GM21825 (cell line): ENCODE data around the gene CCDC57.
A peak's percentile ranks its signal among the peaks of the same experiment; 100 is the strongest.
"Not testable (repeated sequence)": the region's sequence is repeated elsewhere in the genome, so short reads cannot be mapped to it uniquely, and the experiment has no call there.

Source experiments
- ATAC-seq: cut with Tn5 transposase; IDR thresholded peaks from one replicate; pipeline ENCODE4 v1.9.1; 2021; ENCODE audit warnings: mild to moderate bottlenecking, moderate library complexity; ENCODE audit not compliant: unreplicated experiment

Gene CCDC57

GRCh38 chr17:82225368-82226029 lies 12.9 kb upstream of the CCDC57 start:
- ATAC-seq: no peak

GRCh38 chr17:82224666-82225065 lies 12.0 kb upstream of the CCDC57 start:
- no peak for ATAC-seq

GRCh38 chr17:82223517-82223916 lies 10.9 kb upstream of the CCDC57 start:
- ATAC-seq: no peak

DNA sequence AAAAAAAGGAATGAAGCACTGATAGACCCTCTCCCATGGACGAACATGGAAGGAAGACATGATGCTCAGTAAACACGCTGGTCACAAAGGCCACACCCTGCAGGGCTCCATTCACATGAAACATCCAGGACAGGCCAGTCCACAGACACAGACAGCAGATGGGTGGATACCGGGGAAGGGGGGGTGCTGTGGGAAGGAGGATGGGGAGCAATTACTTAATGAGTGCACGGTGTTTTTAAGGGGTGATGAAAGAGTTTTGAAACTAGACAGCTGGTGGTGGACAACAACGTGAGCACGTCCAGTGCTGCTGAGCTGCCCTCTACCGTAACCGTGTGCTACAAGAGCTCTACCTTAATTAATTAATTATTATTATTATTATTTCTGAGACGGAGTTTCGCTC lies 10.2 kb upstream of the CCDC57 start:
- ATAC-seq: no peak

DNA sequence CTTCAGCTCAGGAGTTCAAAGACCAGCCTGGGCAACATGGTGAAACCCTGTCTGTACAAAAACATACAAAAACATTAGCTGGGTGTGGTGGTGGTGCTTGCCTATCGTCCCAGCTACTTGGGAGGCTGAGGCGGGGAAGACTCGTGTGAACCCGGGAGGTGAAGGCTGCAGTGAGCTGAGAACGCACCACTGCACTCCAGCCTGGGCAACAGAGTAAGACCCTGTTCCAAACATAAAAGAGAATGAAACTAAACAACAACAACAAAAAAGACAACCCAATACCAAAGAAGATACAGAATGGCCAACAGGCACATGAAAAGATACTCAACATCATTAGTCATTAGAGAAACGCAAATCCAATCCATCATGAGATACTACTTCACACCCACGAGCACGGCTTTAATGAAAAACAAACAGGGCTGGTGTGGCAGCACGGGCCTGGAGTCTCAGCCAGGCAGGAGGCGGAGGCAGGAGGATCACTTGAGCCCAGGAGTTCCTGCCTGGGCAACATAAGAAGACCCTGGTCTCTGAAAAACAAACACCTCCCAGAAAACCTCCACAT lies 8.8 kb upstream of the CCDC57 start:
- ATAC-seq: no peak

- no peak for ATAC-seq
Observed at GRCh38 chr17:82219753-82220709, 7.4 kb upstream of the CCDC57 start.

- ATAC-seq: no peak
Observed at GRCh38 chr17:82219083-82219482, 6.4 kb upstream of the CCDC57 start.

DNA sequence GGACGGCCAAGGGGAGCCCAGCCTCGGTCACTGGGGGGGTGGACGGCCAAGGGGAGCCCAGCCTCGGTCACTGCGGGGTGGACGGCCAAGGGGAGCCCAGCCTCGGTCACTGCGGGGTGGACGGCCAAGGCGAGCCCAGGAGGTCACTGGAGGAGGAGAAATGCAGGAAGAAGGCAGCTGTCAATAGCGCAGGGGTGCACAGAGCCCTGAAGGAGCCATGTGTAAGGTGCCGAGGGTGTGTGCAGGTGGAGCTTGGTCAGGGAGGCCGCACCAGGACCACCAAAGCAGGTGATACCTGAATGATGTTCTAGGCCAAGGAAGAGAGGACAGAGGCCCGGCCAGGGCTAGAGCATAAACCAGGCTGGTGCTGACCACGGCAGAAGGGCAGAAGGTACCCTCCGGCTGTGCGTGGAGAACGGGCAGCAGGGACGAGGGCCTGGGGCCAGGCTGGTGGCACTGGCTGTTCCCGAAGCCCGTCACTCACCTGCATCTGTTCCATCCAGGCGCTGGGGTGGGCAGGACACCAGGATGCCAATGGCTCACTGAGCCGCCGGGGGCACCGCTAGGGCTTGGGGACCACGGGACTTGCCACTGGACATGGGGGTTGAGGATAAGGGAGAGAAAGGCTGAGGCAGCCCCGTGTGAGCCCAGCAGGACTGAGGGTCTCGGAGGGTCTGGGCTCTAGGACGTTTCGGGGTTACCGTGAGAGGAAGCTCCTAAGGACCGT lies 5.9 kb upstream of the CCDC57 start:
- ATAC-seq: no peak

DNA sequence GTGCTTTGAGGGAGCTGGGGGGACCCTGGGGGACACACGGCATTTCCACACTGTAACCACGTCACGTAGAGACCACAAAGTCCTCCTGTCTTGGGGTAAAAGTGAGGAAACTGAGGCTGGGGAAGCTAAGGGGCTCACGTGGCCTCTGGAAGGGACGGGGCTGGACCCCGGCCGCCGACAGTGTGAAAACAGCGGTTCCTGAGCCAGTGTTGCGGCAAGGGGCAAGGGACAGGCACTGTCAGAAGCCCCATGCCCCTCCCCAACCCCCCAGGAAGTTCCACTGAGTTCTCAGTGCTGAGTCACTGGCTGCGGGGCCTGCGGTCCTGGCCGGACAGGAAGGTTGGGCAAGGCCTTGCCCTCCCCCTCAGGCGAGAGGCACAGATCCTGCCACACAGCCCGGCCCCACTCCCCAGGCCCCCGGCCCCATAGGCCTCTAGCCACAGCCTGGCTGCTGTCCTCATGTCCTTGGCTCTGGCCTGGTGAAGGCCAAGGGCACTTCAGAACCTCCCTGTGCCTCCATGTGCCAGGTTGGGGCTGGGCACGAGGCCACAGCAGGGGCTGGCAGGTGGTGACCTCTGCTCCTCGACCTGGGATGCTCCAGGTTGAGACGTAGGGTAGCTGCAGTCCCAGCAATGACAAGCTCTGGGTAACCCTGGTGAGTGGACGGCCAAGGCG lies 5.0 kb upstream of the CCDC57 start:
- ATAC-seq: no peak

GRCh38 chr17:82217120-82217529 lies 4.5 kb upstream of the CCDC57 start:
- no peak for ATAC-seq

GRCh38 chr17:82216301-82217119 lies 3.9 kb upstream of the CCDC57 start:
- ATAC-seq: peak; percentile 39

- no peak for ATAC-seq
Observed at GRCh38 chr17:82215972-82216300, 3.3 kb upstream of the CCDC57 start.

GRCh38 chr17:82215095-82215971 lies 2.7 kb upstream of the CCDC57 start:
- no peak for ATAC-seq

- no peak for ATAC-seq
Observed at GRCh38 chr17:82214012-82214628, 1.5 kb upstream of the CCDC57 start.

DNA sequence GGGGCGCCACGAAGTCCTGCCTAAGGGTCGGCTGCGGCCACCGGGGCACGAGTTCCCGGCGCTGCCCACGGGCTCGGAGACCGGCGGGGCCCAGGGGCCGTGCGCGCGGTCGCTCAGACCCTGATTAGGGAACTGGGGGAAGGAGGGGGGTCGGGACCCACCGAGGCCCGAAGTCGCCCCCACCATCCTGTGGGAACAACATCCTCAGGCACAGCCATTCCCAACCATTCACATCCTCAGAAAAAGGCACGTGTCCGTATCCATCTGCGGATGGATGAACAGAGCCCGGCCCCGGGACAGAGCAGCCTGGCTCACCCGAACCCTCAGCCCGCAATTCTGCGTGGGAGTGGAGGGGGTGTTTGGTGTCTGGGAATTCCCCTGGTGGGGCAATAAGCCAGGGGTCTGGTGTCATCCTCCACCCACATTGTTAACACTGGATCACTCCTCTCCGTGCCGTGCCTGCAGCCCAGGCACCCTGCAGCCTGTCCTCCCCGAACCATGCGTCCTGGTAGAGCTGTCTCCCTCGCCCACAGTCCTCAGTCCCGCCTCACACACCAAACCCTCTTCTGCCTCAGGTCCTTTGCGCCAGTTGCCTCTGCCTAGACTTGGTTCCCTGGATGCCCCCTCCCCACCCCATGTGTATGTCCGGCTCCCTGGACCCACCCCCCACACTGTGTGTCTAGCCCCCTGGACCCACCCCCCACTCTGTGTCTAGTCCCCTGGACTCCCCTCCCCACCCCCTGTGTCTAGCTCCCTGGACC lies 789 bp upstream of the CCDC57 start:
- peak; percentile 4 for ATAC-seq

DNA sequence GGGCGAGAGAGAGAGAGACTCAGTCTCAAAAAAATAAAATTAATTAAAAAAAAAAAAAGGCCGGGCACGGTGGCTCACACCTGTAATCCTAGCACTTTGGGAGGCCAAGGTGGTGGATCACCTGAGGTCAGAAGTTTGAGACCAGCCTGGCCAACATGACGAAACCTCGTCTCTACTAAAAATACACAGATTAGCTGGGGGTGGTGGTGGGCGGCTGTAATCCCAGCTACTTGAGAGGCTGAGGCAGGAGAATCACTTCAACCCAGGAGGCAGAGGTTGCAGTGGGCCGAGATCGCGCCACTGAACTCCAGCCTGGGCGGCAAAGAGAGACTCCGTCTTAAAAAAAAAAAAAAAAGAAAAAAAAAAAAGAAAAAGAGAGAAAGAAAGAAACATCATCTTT lies 2.0 kb downstream of the CCDC57 start:
- not testable (repeated sequence) for ATAC-seq

GRCh38 chr17:82205720-82206508 lies 6.7 kb downstream of the CCDC57 start:
- no peak for ATAC-seq
